SK-N-SH (cell line): ENCODE results near the gene YAF2. TPM values are rescaled to one million over a fixed set of nuclear protein-coding genes. Genes with fewer than 3 reads are reported as not detected.

Experiments
- CTCF ChIA-PET: fragments of 300-600, 350-600 bp; formaldehyde crosslinking; extraction: SDS; loops from one replicate; lab custom pipeline; 2021; lab: Yijun Ruan, JAX
- POLR2A ChIA-PET: fragments of 350-600 bp; sonication (Branson Sonifier 250); formaldehyde crosslinking; extraction: SDS; loops from one replicate; lab custom pipeline; 2020; ENCODE audit warnings: antibody characterized with exemption, inconsistent platforms; lab: Yijun Ruan, JAX
- DNase-seq: peaks from one replicate; pipeline ENCODE4 v3.0.0; 2012
- H2AFZ ChIP-seq: fragments of 200-600 bp; sonication (generic); 2 replicates; pipeline ENCODE4 v1.8.1; 2016; ENCODE audit warnings: antibody characterized with exemption, mild to moderate bottlenecking, low read depth
- H3F3A ChIP-seq: fragments of 200-600 bp; sonication (generic); replicated peaks from 2 replicates; pipeline ENCODE3; 2016; ENCODE audit warnings: antibody characterized with exemption, mild to moderate bottlenecking; ENCODE audit not compliant: insufficient read depth
- H3K27ac ChIP-seq, 2 experiments: fragments of 200-500 bp in 1 of 2; fragments of 200-600 bp in 1 of 2; sonication (Bioruptor generic) in 1 of 2; sonication (generic), shearing (Covaris generic) in 1 of 2; 2 replicates each; pipeline versions ENCODE4 v1.5.1 to v1.6.1; 2014 to 2016; ENCODE audit warnings: low read depth in 2 of 2, inconsistent platforms in 1 of 2, low read length in 1 of 2, mild to moderate bottlenecking in 1 of 2, mixed read lengths in 1 of 2
- H3K27me3 ChIP-seq: fragments of 200-600 bp; sonication (generic), shearing (Covaris generic); 2 replicates; pipeline ENCODE4 v1.6.1; 2016; ENCODE audit warnings: mixed run types; ENCODE audit not compliant: insufficient read depth
- H3K36me3 ChIP-seq, 2 experiments: fragments of 200-500 bp in 1 of 2; fragments of 200-600 bp in 1 of 2; sonication (Bioruptor generic) in 1 of 2; sonication (generic) in 1 of 2; replicated peaks in 1 of 2; 2 replicates each; pipeline versions ENCODE3 to v1.5.1; 2014 to 2016; ENCODE audit warnings: low read length in 1 of 2, mild to moderate bottlenecking in 1 of 2; ENCODE audit not compliant: insufficient read depth in 2 of 2, control insufficient read depth in 1 of 2
- H3K4me1 ChIP-seq, 2 experiments: fragments of 200-500 bp in 1 of 2; fragments of 200-600 bp in 1 of 2; sonication (Bioruptor generic) in 1 of 2; sonication (generic), shearing (Covaris generic) in 1 of 2; 2 replicates each; pipeline versions ENCODE4 v1.5.1 to v1.6.1; 2014 to 2016; ENCODE audit warnings: low read depth in 1 of 2, low read length in 1 of 2, mixed run types in 1 of 2; ENCODE audit not compliant: insufficient read depth in 2 of 2, control insufficient read depth in 1 of 2
- H3K4me2 ChIP-seq: fragments of 200-600 bp; sonication (generic), shearing (Covaris generic); 2 replicates; pipeline ENCODE4 v1.6.1; 2017; ENCODE audit warnings: mixed run types
- H3K4me3 ChIP-seq, 2 experiments: fragments of 200-500 bp in 1 of 2; fragments of 200-600 bp in 1 of 2; sonication (Bioruptor generic) in 1 of 2; sonication (generic), shearing (Covaris generic) in 1 of 2; 2 replicates each; pipeline versions ENCODE4 v1.5.1 to v1.8.1; 2014 to 2016; ENCODE audit warnings: low read depth in 2 of 2, inconsistent platforms in 1 of 2, low read length in 1 of 2, mild to moderate bottlenecking in 1 of 2, mixed read lengths in 1 of 2, moderate library complexity in 1 of 2
- H3K79me2 ChIP-seq: fragments of 200-600 bp; sonication (generic); 2 replicates; pipeline ENCODE4 v1.8.1; 2017; ENCODE audit warnings: mild to moderate bottlenecking; ENCODE audit not compliant: insufficient read depth
- H3K9ac ChIP-seq: fragments of 200-600 bp; sonication (generic); 2 replicates; pipeline ENCODE4 v1.6.1; 2017; ENCODE audit warnings: mixed run types
- H3K9me2 ChIP-seq: fragments of 200-600 bp; sonication (generic); 2 replicates; pipeline ENCODE4 v1.6.1; 2017; ENCODE audit warnings: mixed run types
- H3K9me3 ChIP-seq: fragments of 200-600 bp; sonication (generic); 2 replicates; pipeline ENCODE4 v1.6.1; 2017; ENCODE audit warnings: mixed run types, mild to moderate bottlenecking, moderate library complexity
- H4K20me1 ChIP-seq: fragments of 200-600 bp; sonication (generic); 2 replicates; pipeline ENCODE4 v1.6.1; 2017; ENCODE audit warnings: mild to moderate bottlenecking, mixed run types; ENCODE audit not compliant: insufficient read depth
- FOSL2 ChIP-seq: IDR thresholded peaks from 2 replicates; pipeline ENCODE4 v1.4.0; 2012; ENCODE audit warnings: low read depth, mild to moderate bottlenecking, moderate library complexity, borderline replicate concordance
- FOXJ3 ChIP-seq: sonication (generic); formaldehyde crosslinking; IDR thresholded peaks from 2 replicates; pipeline ENCODE4 v1.5.1; 2020; ENCODE audit warnings: mild to moderate bottlenecking, missing genetic modification reagents
- FOXM1 ChIP-seq: IDR thresholded peaks from 2 replicates; pipeline ENCODE4 v1.4.0; 2012; ENCODE audit warnings: low read depth, mild to moderate bottlenecking
- GABPA ChIP-seq: IDR thresholded peaks from 2 replicates; pipeline ENCODE4 v1.4.0; 2012; ENCODE audit warnings: low read depth, mild to moderate bottlenecking
- JUND ChIP-seq: IDR thresholded peaks from 2 replicates; pipeline ENCODE4 v1.4.0; 2012
- MEF2A ChIP-seq: IDR thresholded peaks from 2 replicates; pipeline ENCODE4 v1.4.0; 2012; ENCODE audit warnings: low read depth, borderline replicate concordance
- MXI1 ChIP-seq: IDR thresholded peaks from 2 replicates; pipeline ENCODE4 v1.6.1; 2012; ENCODE audit warnings: mild to moderate bottlenecking, low read depth, low read length, improper control_type of control experiment
- NFIC ChIP-seq: IDR thresholded peaks from 2 replicates; pipeline ENCODE4 v1.4.0; 2012; ENCODE audit warnings: borderline replicate concordance
- PBX3 ChIP-seq: IDR thresholded peaks from 2 replicates; pipeline ENCODE4; 2012
- RCOR1 ChIP-seq: fragments of 150-350 bp; IDR thresholded peaks from 2 replicates; pipeline ENCODE4 v1.6.1; 2017; ENCODE audit warnings: antibody characterized with exemption, low read length
- RFX5 ChIP-seq: IDR thresholded peaks from 2 replicates; pipeline ENCODE4 v1.6.1; 2012; ENCODE audit warnings: mild to moderate bottlenecking, improper control_type of control experiment, low read length
- RXRA ChIP-seq: IDR thresholded peaks from 2 replicates; pipeline ENCODE4 v1.4.0; 2012; ENCODE audit warnings: low read depth, mild to moderate bottlenecking, borderline replicate concordance
- TAF1 ChIP-seq: IDR thresholded peaks from 2 replicates; pipeline ENCODE4 v1.6.1; 2012; ENCODE audit warnings: low read depth, mild to moderate bottlenecking, low read length, moderate library complexity, borderline replicate concordance
- TEAD4 ChIP-seq: IDR thresholded peaks from 2 replicates; pipeline ENCODE4 v1.4.0; 2012; ENCODE audit warnings: mild to moderate bottlenecking, borderline replicate concordance; ENCODE audit not compliant: insufficient read depth
- WGBS: methylation state at CpG from one replicate; pipeline ENCODE4 v1.1.6; 2017; ENCODE audit warnings: low lambda C conversion rate; 5-methylcytosine and 5-hydroxymethylcytosine counted together
- polyA plus RNA-seq, 3 experiments: library from polyadenylated mRNA; depleted of rRNA; stranded (reverse); fragments of >200 nt; gene quantifications; 2 replicates each; pipeline ENCODE4 v1.2.3, GENCODE V29; 2012
- TF ChIP-seq, protein P1 (sequence below): fragments of 150-350 bp; IDR thresholded peaks from 2 replicates; pipeline ENCODE4 v1.6.1; 2017; ENCODE audit warnings: antibody characterized with exemption, low read length, low read depth, borderline replicate concordance
- TF ChIP-seq, protein P2 (sequence below): IDR thresholded peaks from 2 replicates; pipeline ENCODE4 v1.4.0; 2012; ENCODE audit warnings: low read depth
- TF ChIP-seq, protein P3 (sequence below): IDR thresholded peaks from 2 replicates; pipeline ENCODE4 v1.6.1; 2012; ENCODE audit warnings: mild to moderate bottlenecking, low read depth, low read length, moderate library complexity
- TF ChIP-seq, protein P4 (sequence below): fragments of 150-350 bp; IDR thresholded peaks from 2 replicates; pipeline ENCODE4 v1.6.1; 2016; ENCODE audit warnings: mild to moderate bottlenecking, low read depth, low read length

The YAF2 gene
- polyA plus RNA-seq, 1 of the 3 experiments (the other 2 are of a cell fraction) = 5.3 TPM

- H4K20me1 ChIP-seq = no peaks in the 10 kb centered on the region
- no peaks in the 10 kb centered on the region for H3K9me3 ChIP-seq
- H3K79me2 ChIP-seq = no peaks in the 10 kb centered on the region
- no peak overlapping the region for H3K9ac ChIP-seq
- H3K27me3 ChIP-seq = no peaks in the 10 kb centered on the region
- no peak overlapping the region for H3K4me2 ChIP-seq
- no peak overlapping the region for H3K27ac ChIP-seq
- H3K9me2 ChIP-seq = no peaks in the 10 kb centered on the region
- 89% methylated on average over 5 of the region's 6 CpGs for WGBS
- no peaks in the 10 kb centered on the region for H3K4me1 ChIP-seq
- no peak for TF ChIP-seq FOXM1
- TF ChIP-seq GABPA = no peak
- TF ChIP-seq RFX5 = no peak
- no peak for TF ChIP-seq FOSL2
- no peak for TF ChIP-seq TEAD4
- no peak for TF ChIP-seq RXRA
- no peak for TF ChIP-seq NFIC
- TF ChIP-seq RCOR1 = no peak
- TF ChIP-seq FOXJ3 (CRISPR knock-in tag) = no peak
- TF ChIP-seq MXI1 = no peak
- TF ChIP-seq TAF1 = no peak
- TF ChIP-seq, protein P1, sequence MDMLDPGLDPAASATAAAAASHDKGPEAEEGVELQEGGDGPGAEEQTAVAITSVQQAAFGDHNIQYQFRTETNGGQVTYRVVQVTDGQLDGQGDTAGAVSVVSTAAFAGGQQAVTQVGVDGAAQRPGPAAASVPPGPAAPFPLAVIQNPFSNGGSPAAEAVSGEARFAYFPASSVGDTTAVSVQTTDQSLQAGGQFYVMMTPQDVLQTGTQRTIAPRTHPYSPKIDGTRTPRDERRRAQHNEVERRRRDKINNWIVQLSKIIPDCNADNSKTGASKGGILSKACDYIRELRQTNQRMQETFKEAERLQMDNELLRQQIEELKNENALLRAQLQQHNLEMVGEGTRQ = no peak
- TF ChIP-seq, protein P2, sequence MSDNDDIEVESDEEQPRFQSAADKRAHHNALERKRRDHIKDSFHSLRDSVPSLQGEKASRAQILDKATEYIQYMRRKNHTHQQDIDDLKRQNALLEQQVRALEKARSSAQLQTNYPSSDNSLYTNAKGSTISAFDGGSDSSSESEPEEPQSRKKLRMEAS = no peak
- TF ChIP-seq, protein P3, sequence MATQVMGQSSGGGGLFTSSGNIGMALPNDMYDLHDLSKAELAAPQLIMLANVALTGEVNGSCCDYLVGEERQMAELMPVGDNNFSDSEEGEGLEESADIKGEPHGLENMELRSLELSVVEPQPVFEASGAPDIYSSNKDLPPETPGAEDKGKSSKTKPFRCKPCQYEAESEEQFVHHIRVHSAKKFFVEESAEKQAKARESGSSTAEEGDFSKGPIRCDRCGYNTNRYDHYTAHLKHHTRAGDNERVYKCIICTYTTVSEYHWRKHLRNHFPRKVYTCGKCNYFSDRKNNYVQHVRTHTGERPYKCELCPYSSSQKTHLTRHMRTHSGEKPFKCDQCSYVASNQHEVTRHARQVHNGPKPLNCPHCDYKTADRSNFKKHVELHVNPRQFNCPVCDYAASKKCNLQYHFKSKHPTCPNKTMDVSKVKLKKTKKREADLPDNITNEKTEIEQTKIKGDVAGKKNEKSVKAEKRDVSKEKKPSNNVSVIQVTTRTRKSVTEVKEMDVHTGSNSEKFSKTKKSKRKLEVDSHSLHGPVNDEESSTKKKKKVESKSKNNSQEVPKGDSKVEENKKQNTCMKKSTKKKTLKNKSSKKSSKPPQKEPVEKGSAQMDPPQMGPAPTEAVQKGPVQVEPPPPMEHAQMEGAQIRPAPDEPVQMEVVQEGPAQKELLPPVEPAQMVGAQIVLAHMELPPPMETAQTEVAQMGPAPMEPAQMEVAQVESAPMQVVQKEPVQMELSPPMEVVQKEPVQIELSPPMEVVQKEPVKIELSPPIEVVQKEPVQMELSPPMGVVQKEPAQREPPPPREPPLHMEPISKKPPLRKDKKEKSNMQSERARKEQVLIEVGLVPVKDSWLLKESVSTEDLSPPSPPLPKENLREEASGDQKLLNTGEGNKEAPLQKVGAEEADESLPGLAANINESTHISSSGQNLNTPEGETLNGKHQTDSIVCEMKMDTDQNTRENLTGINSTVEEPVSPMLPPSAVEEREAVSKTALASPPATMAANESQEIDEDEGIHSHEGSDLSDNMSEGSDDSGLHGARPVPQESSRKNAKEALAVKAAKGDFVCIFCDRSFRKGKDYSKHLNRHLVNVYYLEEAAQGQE = no peak
- no peak for TF ChIP-seq PBX3
- TF ChIP-seq, protein P4, sequence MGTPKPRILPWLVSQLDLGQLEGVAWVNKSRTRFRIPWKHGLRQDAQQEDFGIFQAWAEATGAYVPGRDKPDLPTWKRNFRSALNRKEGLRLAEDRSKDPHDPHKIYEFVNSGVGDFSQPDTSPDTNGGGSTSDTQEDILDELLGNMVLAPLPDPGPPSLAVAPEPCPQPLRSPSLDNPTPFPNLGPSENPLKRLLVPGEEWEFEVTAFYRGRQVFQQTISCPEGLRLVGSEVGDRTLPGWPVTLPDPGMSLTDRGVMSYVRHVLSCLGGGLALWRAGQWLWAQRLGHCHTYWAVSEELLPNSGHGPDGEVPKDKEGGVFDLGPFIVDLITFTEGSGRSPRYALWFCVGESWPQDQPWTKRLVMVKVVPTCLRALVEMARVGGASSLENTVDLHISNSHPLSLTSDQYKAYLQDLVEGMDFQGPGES = no peak
- TF ChIP-seq JUND = no peak
- TF ChIP-seq MEF2A = no peak
- TF ChIP-seq, all 33 proteins: peak for 0
- Histone ChIP-seq H2AFZ (no peak overlapping the region), H3K36me3 (no peaks in the 10 kb centered on the region), H3F3A (no peaks in the 10 kb centered on the region), H3K4me3 (no peak overlapping the region)
- POLR2A ChIA-PET = no interaction called here
- CTCF ChIA-PET = no interaction called here
- DNase-seq = no peak
These were observed 22.5 kb upstream of the YAF2 start for GRCh38 chr12:42260518-42260917.
